GM13976 (cell line): ENCODE results near the gene NECTIN1.

Experiments
- DNase-seq: peaks from one replicate; pipeline ENCODE4 v3.0.0; 2012; ENCODE audit warnings: low spot score
- CTCF ChIP-seq: IDR thresholded peaks from 2 replicates; pipeline ENCODE4 v1.5.1; 2012; ENCODE audit warnings: borderline replicate concordance, mild to moderate bottlenecking; ENCODE audit not compliant: insufficient read depth; ENCODE audit errors: extremely low read depth, missing control alignments, control extremely low read depth
- in situ Hi-C: fragments of 300-500 bp; cut with MboI; formaldehyde crosslinking; loops from one replicate; pipeline ENCODE4 v1.12.0; 2022; ENCODE audit warnings: low sequenced_read_pairs, mixed read lengths, inconsistent platforms; ENCODE audit not compliant: unreplicated experiment

The NECTIN1 gene

GRCh38 chr11:119712459-119713358 lies 16.3 kb downstream of the NECTIN1 start:
- TF ChIP-seq CTCF: no peak
- no peak for DNase-seq
- in situ Hi-C loops: no loop called here

DNA sequence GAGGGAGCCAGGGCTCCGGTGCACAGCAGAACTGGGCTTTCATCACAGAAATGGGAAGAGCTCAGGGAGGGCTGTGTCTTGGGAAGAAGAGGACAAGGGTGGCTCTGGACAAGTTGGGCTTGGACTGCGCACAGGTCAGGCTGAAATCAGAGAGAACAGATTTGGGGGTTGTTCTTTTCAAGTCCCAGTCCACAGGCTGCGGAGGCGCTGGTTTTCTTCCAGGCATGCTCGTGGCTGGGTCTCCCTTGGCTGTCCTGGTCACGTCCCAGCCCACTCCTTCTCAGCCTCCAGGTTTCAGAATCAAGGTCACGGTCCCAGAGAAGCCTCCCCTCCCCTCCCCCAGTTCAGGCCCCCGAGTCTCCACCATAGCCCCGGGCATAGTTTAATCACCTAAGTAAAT lies 17.0 kb downstream of the NECTIN1 start:
- no peak for DNase-seq
- in situ Hi-C loops: no loop called here
- TF ChIP-seq CTCF: no peak

DNA sequence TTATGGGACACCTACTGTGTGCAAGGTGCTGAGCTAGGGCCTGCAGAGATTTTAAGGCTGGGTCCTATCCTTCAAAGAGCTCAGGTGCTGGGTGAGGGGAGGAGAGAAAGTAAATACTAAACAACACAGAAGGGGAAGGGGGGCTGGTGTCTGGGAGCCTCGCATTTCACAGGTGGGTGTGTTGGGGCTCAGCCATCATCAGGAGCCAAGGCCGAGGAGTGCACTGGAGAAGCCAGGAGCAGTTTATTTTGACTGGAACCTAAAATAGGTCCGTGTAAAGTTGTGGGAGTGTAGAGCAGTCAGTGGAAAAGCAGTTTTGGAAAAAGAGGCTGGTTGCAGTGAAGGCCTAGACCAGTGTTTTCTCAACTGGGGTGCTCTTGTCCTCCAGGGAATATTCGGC lies 17.5 kb downstream of the NECTIN1 start:
- in situ Hi-C loops: no loop called here
- TF ChIP-seq CTCF: no peak
- DNase-seq: no peak

- no peak for TF ChIP-seq CTCF
- no peak for DNase-seq
- in situ Hi-C loops: no loop called here
These were observed 18.6 kb downstream of the NECTIN1 start for GRCh38 chr11:119710417-119710816.

GRCh38 chr11:119709638-119710346 lies 19.2 kb downstream of the NECTIN1 start:
- in situ Hi-C loops: no loop called here
- no peak for TF ChIP-seq CTCF
- peak; percentile 83 for DNase-seq

GRCh38 chr11:119709171-119709570 lies 19.8 kb downstream of the NECTIN1 start:
- TF ChIP-seq CTCF: no peak
- DNase-seq: no peak
- in situ Hi-C loops: no loop called here
